ENCODE data around the gene DSCAML1.
"Not testable (repeated sequence)": the region's sequence is repeated elsewhere in the genome, so short reads cannot be mapped to it uniquely, and the experiment has no call there.

DSCAML1 gene

DNA sequence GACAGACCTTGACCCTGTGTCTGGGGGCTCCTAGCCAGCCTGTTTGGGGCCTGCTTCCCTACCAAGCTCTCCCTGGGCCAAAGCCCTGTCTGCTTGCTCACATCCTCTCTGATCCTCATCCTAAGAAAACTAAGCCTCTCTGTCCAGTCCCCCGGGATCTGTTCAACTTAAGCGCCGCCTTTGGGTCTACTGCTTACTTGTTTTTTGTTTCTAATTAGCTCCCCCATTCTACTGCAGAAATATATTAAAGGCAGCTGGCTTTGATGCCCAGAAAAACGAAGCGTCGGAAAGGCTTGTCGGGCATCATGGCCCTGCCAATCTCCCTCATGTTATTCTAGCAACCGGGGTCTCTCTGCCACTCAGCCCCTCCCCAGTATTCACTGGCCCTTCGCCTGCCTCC, 3.4 kb downstream of the DSCAML1 start:
- no peak for DNase-seq

DNA sequence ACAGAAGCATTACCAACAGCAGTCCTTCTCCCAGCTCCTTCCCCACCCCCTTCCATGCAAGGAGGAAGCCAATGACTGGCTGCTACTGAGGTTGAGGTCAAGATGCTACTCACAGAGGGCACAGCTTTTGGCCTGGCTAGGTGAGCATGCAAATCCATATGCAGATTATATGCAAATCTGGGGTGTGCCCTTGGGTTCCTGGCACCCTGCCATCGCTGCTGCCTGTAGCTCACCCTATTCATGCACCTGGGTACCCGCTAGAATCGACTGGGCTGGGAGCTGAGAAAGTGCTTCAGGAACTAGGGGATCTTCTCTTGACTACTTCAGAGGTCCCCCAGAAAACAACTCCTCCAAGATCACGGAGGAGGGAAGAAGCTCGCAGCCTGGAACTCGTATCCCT, 4.0 kb downstream of the DSCAML1 start:
- no peak for DNase-seq

DNA sequence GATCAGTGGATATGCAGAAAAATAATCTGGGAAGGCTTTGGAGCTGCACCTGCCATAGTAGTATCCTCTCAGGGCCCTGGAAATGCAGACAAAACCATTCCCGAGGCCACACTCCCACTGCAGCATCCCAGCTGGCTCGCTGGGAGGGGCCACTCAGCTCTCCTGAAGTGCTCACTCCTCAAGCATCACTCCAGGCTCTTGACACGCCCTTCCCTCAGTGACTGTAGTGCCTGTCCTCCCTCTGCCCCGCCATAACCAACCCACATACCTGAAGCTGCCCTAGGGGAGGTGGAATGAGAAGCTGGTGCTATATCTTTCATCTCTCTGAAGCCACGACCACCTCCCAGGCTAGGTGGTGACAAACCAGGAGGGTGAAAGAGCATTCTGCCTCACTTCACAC, 4.8 kb downstream of the DSCAML1 start:
- DNase-seq, result no peak

DNA sequence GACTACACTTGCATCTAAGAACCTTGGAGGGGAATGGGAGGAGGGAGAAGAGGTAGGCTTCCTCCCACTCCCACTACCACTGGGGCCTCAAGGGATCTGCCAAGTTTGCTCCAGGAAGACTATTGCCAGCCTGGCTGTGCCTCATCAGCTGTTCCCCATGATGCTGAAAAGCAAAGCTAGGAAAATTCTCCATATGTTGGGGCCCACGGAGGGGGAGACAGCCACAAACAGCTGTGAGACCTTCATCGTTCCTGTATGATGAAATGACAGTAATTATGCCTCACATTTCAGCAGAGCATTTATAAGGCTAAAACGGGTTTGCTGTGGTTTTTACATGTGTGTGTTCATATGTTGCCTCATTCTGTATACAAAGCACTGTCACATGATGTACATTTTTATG, 6.7 kb downstream of the DSCAML1 start:
- DNase-seq, result no peak

DNA sequence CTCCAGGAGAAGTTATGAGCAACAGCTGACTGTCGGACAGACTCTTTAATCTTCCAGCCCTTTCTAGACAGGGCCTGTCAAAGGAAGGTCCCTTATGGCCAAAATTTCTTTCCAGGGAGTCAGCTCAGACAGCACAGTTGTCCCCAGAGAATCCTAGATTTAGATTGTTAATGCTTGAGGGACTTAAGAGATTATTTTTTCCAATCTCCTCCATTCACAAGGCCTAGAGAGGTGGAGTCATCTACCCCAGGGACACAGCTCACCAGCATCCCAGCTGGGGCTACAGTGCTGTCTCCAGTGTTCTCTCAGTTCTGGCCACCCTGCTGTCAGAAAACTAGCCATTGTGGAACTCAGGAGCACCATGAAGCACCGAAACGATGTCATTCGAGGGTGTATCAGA, 7.8 kb downstream of the DSCAML1 start:
- no peak for DNase-seq

DNA sequence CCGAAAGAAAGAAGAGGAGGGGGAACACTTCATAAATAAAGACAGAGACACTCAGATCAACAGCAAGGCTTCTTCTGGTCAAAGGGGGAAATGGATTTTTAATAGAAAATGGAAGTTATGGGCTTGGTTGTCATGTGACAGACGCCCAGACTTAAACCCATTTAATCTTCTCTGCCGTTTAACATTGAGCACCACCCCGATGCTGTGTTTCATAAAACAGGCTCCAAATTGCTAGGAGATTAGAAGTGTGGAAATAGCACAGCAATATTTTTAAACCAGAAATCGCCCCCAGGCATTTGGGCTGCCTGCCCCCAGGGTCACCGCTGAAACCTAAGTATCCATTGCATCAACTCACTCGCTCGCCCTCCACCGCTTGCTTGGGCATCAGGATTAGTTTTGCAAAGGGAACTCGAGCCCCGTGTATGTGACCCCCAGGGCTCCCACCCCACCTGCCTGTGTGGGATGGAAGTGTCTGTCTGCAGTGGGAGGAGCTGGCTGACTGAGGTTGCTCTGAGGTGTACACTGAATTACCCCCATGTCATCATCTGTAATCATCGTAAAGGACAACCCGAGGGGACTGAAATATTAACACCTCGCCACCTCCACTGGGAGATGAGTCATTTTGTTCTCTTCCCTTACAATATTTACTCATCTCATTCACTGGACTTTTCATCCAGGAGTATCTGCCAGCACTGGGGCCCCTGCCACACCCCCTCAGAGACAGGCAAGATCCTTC, 10.7 kb downstream of the DSCAML1 start:
- DNase-seq, result no peak

DNA sequence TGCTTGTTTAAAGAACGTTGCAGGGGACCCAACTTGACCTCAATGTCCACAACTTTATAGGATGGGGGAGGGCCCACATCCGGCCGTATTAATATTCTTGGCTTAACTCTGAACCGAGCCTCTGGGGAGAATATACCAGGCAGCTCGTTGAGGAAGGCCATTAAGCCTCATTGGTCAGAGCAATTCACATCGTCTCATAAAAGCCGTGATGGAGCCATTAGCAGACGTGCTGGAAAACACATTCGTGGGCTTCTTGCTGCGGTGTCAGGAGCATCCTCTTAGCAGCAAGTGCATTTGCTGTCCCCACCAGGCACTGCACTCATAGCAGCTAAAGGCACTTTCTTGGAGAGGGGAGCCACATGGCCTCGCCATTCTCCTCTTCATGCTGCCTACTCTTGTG, 14.9 kb downstream of the DSCAML1 start:
- no peak for DNase-seq

DNA sequence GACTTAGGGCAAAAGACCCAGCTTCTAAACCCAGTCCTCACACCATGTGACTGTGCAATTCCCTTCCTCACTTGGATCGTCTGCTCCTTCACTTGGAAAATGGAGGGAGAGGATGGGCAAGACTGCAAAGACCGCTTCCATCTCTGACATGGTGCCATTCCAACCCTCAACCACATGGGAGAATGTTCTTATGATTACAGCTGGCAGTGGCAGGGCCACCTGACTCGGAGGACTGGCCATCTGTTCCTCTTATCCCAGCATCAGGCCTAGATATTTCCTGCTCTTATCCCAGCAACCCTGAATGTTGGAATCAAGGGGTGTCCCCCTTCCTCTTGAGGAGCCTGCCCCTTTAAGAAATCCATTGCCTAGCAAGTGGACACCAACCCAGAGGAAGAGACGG, 15.4 kb downstream of the DSCAML1 start:
- no peak for DNase-seq

DNA sequence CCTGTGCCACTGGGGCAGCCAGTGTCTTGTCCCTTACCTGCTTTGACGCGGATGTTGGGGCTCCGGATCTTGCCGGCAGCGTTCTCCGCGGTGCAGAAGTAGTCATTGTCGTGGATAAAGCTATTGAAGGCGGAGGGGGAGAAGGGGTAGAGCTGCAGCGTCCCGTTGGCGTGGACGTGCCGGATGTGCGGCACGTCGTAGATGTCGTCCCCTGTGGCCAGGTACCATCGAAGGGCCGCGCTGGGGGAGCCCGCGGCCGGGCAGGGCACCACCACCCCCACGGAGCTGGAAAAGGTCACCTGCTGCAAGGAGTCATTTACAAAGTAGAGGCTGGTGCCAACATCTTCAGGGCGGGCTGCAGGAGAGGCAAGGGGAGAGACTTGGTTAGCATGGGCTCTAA, 16.6 kb downstream of the DSCAML1 start:
- DNase-seq, result no peak

DNA sequence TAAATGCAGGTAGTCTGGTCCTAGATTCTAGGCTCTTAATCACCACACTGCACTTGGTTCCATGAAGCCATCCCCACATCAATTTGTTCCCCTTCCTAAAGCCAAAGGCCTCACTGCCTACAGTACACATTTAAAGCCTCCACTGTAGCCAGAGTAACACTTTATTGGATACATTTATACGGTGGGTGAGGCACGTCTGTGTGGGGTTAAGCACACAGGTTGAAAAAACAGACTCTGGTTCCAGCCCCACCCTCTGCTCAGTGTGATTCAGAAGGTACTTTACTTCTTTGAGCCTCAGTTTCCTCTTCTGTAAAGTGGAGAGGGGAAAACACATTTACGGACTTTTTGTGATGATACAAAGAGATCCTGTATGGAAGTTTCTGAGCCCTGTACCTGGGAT, 22.5 kb downstream of the DSCAML1 start:
- no peak for DNase-seq

DNA sequence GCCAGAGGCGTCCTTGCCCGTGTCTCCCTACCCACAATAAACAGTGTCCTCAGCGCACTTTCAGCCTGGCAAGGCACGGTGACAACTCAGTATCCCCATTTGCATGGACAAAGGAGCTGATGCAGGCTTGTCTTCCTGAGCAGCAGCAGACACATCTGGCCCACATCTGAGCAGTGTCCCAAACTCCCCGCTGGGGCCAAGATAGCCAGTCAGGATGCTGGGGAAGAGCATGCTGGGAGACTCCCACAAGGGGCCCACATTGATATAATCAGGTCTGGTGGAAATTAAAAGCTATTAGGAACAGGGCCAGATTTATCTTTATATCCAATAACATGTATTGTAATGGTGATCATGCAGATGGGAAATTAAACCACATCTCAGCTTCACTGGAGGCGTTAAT, 24.7 kb downstream of the DSCAML1 start:
- DNase-seq, result no peak

DNA sequence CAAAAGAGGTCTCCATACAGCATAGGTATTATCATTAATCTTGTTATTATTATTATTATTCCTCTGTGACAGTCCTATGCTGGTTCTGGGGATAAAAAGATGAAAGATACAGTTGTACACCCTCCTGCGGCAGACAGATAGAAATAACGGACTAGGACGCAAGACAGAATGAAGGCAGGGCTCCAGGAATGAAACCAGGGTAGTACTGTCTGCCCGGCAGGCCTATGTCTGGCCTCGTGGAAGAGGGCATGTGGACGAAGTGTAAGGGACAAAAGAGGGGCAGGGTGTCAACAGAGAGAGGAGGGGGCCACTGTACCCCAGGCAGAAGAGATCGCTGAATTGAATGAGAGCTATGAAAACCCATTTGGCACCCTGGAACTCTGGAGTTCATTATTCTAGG, 25.2 kb downstream of the DSCAML1 start:
- DNase-seq, result no peak

DNA sequence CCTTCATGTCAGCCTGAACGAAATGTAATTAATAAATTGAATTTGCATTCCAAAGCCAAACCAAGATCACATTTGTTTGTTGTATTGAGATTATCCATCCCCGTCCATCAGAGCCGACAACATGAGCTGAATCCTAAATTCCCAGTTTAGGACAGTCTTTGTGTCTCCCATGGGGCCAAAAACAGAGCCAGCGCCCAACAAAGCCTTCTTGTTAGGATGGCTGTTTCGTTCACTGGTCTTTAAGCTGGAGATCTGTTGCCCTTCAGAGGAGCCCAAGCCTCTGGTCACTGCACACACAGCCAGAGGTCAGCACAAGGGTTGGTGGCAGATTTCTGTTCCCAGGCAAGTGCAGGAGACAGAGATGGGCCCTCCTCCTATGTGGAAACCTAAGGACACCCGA, 25.8 kb downstream of the DSCAML1 start:
- no peak for DNase-seq

DNA sequence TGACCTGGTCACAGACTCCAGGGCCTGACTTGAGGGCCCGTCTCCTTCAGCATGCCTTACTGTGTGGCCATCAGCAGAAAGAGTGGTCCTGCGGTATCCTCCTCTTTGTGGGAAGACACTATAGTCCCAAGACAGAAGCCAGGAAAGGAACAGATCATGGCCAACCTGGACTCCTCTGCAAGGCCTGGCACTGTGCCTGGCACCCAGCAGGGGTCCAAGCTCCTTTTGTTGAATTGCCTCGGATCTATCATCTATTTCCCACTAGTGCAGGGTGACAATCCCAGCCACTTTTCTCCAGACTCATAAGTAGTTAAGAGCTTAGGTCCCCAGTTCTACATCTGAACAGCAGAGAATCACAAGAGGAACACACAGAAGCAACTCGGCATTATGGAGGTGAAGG, 27.0 kb downstream of the DSCAML1 start:
- no peak for DNase-seq

DNA sequence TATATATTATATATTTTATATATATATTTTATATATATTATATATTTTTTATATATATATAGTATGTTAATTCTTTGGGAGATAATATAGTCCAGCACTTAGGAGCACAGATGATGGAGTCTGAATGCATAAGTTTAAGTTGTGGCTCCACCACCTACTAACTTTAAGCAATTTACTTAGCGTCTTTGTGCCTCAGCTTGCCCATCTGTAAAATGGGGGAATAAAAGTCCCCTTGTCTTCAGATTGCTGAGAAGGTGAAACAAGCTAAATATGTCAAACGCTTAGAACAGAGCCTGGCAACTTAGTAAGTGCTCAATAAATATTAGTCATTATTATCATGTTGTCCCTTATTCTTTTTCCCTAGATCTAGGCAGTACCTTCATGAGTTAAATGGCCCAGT, 27.5 kb downstream of the DSCAML1 start:
- no peak for DNase-seq

DNA sequence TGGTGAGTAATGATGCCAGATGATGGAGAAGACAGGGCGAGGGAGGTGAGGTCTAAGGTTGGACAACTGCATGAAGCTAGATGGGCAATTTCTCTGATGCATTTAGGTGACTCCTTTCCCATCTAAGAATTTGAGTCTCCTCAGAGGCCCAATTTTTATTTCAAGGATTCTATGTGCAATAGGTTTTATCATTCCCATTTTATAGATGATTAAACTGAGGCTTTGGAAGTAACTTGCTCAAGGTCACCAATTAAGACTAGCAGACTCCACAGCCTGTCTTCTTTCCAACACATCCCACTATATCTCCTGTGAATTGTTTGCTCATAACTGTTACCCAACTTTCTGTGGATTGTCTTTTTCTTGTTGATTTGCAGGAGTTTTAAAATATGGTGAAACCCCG, 28.5 kb downstream of the DSCAML1 start:
- DNase-seq, result no peak

DNA sequence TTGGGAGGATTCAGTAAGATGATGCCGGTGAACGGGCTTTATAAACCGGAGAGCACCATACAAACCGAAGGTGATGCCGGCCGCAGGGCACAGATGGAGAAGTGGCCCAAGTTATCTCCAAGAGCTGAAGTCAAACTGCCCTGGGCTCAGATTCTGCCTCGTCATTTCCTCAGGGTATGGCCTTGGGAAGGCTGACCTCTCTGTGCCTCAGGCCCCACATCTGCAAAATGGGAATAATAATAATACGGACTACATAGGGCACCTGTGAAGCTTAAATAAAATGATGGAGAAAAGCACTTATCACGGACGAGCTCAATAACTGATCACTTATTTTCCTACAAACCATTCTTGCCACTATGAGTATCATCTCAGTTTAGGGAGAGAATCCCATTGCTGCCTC, 29.9 kb downstream of the DSCAML1 start:
- DNase-seq, result no peak

DNA sequence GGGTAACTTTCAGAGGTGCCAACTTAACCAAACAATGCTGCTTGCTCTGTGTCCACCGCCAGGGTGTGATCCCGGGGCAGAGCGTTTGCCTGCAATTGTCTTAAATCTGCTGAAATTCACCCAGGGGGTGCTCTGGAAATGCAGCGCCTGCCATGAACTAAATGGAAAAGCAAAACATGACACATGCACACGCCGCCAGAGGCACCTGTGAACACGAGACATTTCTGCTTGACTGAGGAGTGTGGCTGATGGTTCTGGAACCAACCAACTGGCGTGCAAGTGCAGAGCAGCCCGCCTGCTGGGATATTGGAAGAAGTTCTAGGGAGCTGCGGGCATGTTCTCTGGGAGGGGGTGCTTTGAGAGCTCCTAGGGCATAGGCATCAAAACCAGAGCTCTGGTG, 30.4 kb downstream of the DSCAML1 start:
- DNase-seq, result no peak

DNA sequence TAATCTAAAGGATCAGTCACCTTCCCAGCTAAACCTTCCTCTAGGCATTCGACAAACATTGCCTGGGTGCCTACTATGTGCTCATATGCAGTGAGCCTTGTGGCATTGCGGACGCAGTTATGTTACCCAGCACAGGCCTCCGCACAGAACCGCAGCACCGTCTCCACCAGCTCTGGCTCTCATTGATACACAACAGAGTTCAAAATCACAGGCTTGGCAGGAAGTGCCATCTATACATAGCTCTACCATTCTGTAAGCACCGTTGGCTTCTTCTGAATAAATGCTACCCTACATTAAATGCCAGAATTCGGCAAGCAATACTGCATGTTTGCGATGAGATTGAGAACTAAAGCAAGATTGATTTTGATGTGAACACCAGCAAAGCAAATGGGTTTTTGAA, 31.0 kb downstream of the DSCAML1 start:
- no peak for DNase-seq

DNA sequence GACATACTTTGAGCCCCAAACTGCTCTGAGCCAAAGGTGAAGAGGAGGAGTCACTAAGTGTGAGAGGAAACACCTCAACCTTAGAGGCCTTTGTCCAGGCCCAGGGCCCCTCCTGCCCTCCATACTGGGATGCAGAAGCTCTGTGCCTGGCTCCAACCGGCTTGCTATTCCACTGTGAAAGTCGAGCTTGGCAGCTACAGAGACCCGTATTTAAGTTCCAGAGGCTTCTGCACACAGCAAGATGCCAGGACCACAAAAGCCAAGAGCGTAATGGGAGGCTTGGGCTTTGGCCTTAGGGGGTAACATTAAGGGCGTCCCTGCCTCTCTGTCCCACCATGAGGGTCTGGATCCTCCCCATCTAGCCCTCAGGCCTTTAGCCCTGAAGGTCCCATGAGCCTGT, 31.9 kb downstream of the DSCAML1 start:
- no peak for DNase-seq

DNA sequence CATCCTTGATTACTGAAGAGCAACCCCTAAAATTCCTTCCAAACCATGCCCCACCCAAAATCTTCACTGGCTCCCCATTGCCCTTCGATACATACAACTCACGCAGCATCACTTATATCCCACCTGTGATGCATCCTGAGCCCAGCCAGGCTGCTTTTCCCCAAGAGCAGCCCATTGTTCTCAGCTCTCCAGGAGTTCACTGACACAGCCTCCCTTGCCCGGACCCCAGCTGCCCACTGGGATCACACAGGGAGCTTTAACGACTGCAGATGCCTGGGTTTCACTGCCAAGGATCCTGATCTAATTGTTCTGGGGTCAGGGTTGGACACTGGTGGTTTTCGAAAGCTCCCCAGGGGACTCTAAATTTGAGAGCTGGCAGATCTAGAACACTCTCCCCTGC, 33.6 kb downstream of the DSCAML1 start:
- DNase-seq, result not testable (repeated sequence)

DNA sequence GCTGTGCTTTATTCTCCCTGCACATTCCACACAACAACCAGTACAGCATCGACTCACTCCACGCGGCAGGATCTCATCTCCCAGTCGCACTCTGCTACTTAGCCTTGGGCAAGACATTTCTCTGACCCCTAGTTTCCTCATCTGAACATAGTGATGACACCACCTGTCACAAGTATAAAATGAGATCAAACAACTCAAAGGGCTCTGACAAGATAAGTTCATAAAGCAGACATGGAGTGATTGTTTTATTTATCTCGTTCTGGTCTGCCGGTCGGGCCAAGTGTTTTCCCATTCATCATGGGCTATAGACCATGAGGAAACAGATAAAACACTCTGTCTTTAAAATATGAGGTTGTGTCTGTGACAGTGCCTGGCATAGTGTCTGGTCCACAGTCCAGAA, 35.0 kb downstream of the DSCAML1 start:
- DNase-seq, result no peak

DNA sequence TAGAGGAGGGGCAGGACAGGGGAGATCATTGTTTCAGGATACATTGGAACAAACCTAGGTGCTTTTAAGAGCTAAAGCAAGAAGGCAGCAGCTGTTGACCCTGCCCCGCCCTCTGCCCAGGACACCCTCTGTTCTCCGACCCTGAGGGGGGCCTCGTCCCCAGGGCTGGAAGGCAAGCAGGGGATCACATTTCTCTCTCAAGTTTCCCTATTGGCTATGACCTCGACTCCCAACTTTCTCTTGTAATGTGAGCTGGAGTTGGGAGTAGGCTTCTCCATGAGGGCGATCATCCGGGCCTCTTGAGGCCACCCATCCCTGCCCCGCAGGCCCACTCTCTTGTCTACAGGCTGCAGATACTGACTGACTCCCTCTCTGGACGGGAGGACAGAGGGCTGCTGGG, 37.7 kb downstream of the DSCAML1 start:
- no peak for DNase-seq

DNA sequence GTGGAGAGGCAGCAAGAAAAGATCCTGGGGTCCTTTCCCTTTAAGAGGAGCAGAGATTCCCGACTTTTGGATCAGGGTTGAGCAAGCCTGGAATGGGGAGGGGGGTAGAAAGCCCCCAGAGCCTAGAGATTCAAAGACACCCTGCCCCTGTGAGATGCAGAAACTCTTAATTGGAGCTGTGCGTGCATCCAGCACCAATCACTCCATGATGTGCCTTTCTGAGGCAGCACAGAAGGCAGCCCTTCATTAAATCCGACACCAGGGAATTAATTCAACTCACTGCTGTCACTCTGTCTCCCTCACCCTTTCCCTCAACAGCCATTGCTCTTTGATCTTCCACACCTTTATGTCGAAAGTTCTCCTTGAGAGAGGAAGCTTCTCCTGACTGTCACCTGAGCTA, 43.0 kb downstream of the DSCAML1 start:
- no peak for DNase-seq

DNA sequence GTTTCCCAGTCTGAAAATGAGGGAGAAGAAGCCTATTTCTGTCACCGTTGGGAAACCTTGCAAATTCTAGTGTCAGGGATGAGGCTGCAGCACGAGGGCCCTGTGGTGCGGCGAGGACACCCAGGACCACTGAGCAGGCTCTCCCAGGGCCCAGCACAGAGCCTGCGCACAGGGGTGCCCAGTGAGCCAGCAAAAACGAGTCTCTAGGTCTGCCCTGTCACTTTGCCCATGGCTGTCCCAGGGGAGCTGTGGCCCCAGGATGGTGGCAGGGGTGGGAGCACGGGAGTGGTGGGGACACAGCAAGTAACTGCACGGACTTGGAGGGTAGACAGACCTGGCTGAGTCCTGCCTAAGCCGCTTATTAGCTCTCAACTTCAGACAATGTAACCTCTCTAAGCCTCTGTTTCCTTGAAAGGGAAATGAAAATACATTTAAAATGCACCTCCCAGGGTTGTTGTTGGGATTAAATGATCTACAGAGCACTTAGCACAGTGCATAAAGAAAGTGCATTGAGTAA, 44.2 kb downstream of the DSCAML1 start:
- no peak for DNase-seq

Measured in activated T-cell treated with anti-CD3 and anti-CD28 coated beads for 4 hours (primary cell).